A549 (cell line): ENCODE data around the gene TNNT2. TPM values are rescaled to one million over a fixed set of nuclear protein-coding genes. Genes with fewer than 3 reads are reported as not detected.

Source experiments
- ATAC-seq, 2 experiments: fragments of 200-7000 bp in 1 of 2; fragments of >200 bp in 1 of 2; cut with Nextera tagmentation in 1 of 2; cut with Tn5 transposase in 1 of 2; 3 replicates each; pipeline versions ENCODE4 v1.8.0 to v1.9.1; 2018 to 2020; ENCODE audit warnings: mild to moderate bottlenecking in 1 of 2, moderate library complexity in 1 of 2
- CTCF ChIA-PET: fragments of 300-600 bp; sonication (Branson Sonifier 250); formaldehyde crosslinking; extraction: SDS; loops from one replicate; lab custom pipeline; 2021; ENCODE audit warnings: antibody characterized with exemption, inconsistent platforms; lab: Yijun Ruan, JAX
- POLR2A ChIA-PET: fragments of 350-600 bp; formaldehyde crosslinking; extraction: SDS; loops from one replicate; lab custom pipeline; 2021; ENCODE audit warnings: antibody characterized with exemption, inconsistent platforms; lab: Yijun Ruan, JAX
- DNase-seq, 2 experiments: peaks; one replicate each; pipeline versions ENCODE4 v3.0.0 to v3.0.0-alpha.2; 2011 to 2016; ENCODE audit warnings: low read depth in 1 of 2, low spot score in 1 of 2
- FAIRE-seq: peaks from 2 replicates; lab custom pipeline; 2011; peaks lifted over from hg19 to GRCh38; lab: Jason Lieb, UNC
- H3K27ac ChIP-seq, 2 experiments: fragments of >200 bp; sonication (Bioruptor Twin); formaldehyde crosslinking; 3 replicates each; pipeline ENCODE4 v1.5.1; 2016 to 2017
- H3K4me1 ChIP-seq: fragments of >200 bp; sonication (Bioruptor Twin); formaldehyde crosslinking; 3 replicates; pipeline ENCODE4 v1.6.1; 2016
- H3K4me2 ChIP-seq: fragments of >200 bp; sonication (Bioruptor Twin); formaldehyde crosslinking; 3 replicates; pipeline ENCODE4 v1.6.1; 2016
- H3K4me3 ChIP-seq: fragments of >200 bp; sonication (Bioruptor Twin); formaldehyde crosslinking; 3 replicates; pipeline ENCODE4 v1.5.1; 2016
- H3K9me3 ChIP-seq: fragments of >200 bp; sonication (Bioruptor Twin); formaldehyde crosslinking; 3 replicates; pipeline ENCODE4 v1.6.1; 2016
- CBX8 ChIP-seq: fragments of 200-600 bp; sonication (generic); IDR thresholded peaks from 2 replicates; pipeline ENCODE4 v1.6.1; 2016
- CHD2 ChIP-seq: fragments of 150-350 bp; IDR thresholded peaks from 2 replicates; pipeline ENCODE4 v1.6.1; 2014; ENCODE audit warnings: low read length; ENCODE audit not compliant: partially characterized antibody
- EHF ChIP-seq: fragments of 250-450 bp; sonication (Bioruptor Pico); IDR thresholded peaks from 2 replicates; pipeline ENCODE4 v1.5.0; 2020; ENCODE audit warnings: mild to moderate bottlenecking
- EHMT2 ChIP-seq: fragments of 200-600 bp; sonication (generic); IDR thresholded peaks from 2 replicates; pipeline ENCODE4 v1.6.1; 2016; ENCODE audit warnings: antibody characterized with exemption, low read depth, mild to moderate bottlenecking, moderate library complexity
- EP300 ChIP-seq, 2 experiments: fragments of >200 bp; sonication (Bioruptor Twin); formaldehyde crosslinking; IDR thresholded peaks; 2 replicates in 1 of 2; 3 replicates in 1 of 2; pipeline ENCODE4 v1.6.1; 2016 to 2017
- FOSL2 ChIP-seq, 2 experiments: fragments of 450-650 bp in 1 of 2; fragments of >200 bp in 1 of 2; sonication (Bioruptor Twin) in 1 of 2; formaldehyde crosslinking; IDR thresholded peaks; 2 replicates each; pipeline versions ENCODE4 v1.5.0 to v1.6.1; 2016 to 2020; ENCODE audit warnings: mild to moderate bottlenecking in 1 of 2, moderate library complexity in 1 of 2
- FOXS1 ChIP-seq: fragments of 250-450 bp; sonication (Bioruptor Pico); IDR thresholded peaks from 2 replicates; pipeline ENCODE4 v1.5.0; 2020; ENCODE audit warnings: mild to moderate bottlenecking, moderate library complexity
- GATA3 ChIP-seq: IDR thresholded peaks from 2 replicates; pipeline ENCODE4 v1.6.1; 2012; ENCODE audit warnings: borderline replicate concordance
- HDAC2 ChIP-seq: fragments of 200-600 bp; sonication (generic); IDR thresholded peaks from 2 replicates; pipeline ENCODE4 v1.6.1; 2016
- HEYL ChIP-seq: fragments of 250-450 bp; sonication (Bioruptor Pico); IDR thresholded peaks from 2 replicates; pipeline ENCODE4 v1.8.0; 2021; ENCODE audit warnings: mild to moderate bottlenecking, moderate library complexity
- JUN ChIP-seq, 2 experiments: fragments of >200 bp; sonication (Bioruptor Twin); formaldehyde crosslinking; IDR thresholded peaks; 2 replicates in 1 of 2; 3 replicates in 1 of 2; pipeline ENCODE4 v1.6.1; 2016 to 2017
- KDM5A ChIP-seq: fragments of 200-600 bp; sonication (generic); IDR thresholded peaks from 2 replicates; pipeline ENCODE4 v1.6.1; 2016; ENCODE audit warnings: antibody characterized with exemption, mild to moderate bottlenecking
- MYC ChIP-seq: IDR thresholded peaks from 2 replicates; pipeline ENCODE4 v1.6.1; 2012; ENCODE audit warnings: mild to moderate bottlenecking, inconsistent platforms, low read length, improper control_type of control experiment, borderline replicate concordance
- NR3C1 ChIP-seq: fragments of >200 bp; sonication (Bioruptor Twin); formaldehyde crosslinking; IDR thresholded peaks from 3 replicates; pipeline ENCODE4 v1.6.1; 2017
- PHF8 ChIP-seq: fragments of 200-600 bp; sonication (generic); IDR thresholded peaks from 2 replicates; pipeline ENCODE4 v1.6.1; 2016; ENCODE audit warnings: low read depth, mild to moderate bottlenecking, antibody characterized with exemption, moderate library complexity, borderline replicate concordance
- POLR2AphosphoS2 ChIP-seq: conservative IDR thresholded peaks from 2 replicates; pipeline ENCODE4 v1.6.1; 2012; ENCODE audit warnings: low read length, improper control_type of control experiment, inconsistent platforms
- RAD21 ChIP-seq, 2 experiments: fragments of >200 bp in 1 of 2; sonication (Bioruptor Twin) in 1 of 2; formaldehyde crosslinking in 1 of 2; IDR thresholded peaks in 1 of 2; conservative IDR thresholded peaks in 1 of 2; 2 replicates in 1 of 2; 3 replicates in 1 of 2; pipeline ENCODE4 v1.6.1; 2012 to 2018; ENCODE audit warnings: inconsistent platforms in 1 of 2
- RARB ChIP-seq: fragments of 250-450 bp; sonication (Bioruptor Pico); IDR thresholded peaks from 2 replicates; pipeline ENCODE4 v1.8.0; 2021; ENCODE audit warnings: mild to moderate bottlenecking, moderate library complexity
- RNF2 ChIP-seq: fragments of 200-600 bp; sonication (generic); IDR thresholded peaks from 2 replicates; pipeline ENCODE4 v1.6.1; 2016; ENCODE audit warnings: low read depth, mild to moderate bottlenecking, antibody characterized with exemption, moderate library complexity, borderline replicate concordance
- SREBF2 ChIP-seq: fragments of 450-650 bp; IDR thresholded peaks from 2 replicates; pipeline ENCODE4 v1.6.1; 2014; ENCODE audit warnings: mild to moderate bottlenecking, moderate library complexity
- TFCP2L1 ChIP-seq: fragments of 250-450 bp; sonication (Bioruptor Pico); IDR thresholded peaks from 2 replicates; pipeline ENCODE4 v1.5.0; 2021; ENCODE audit warnings: mild to moderate bottlenecking
- TP53 ChIP-seq: fragments of 250-450 bp; sonication (Bioruptor Pico); IDR thresholded peaks from 2 replicates; pipeline ENCODE4 v1.5.0; 2021; ENCODE audit warnings: mild to moderate bottlenecking, moderate library complexity
- ZNF302 ChIP-seq: fragments of 250-450 bp; sonication (Bioruptor Pico); IDR thresholded peaks from 2 replicates; pipeline ENCODE4 v1.9.0; 2021; ENCODE audit warnings: inconsistent platforms, mild to moderate bottlenecking, moderate library complexity
- WGBS: methylation state at CpG from one replicate; pipeline ENCODE4 v1.1.6; 2017; ENCODE audit errors: missing lambda C conversion rate; 5-methylcytosine and 5-hydroxymethylcytosine counted together
- polyA plus RNA-seq, 4 experiments: library from polyadenylated mRNA; depleted of rRNA in 3 of 4; stranded (reverse); fragments of >200 nt; fragmentation: RNase III in 1 of 4; extraction: RNeasy Plus Mini Kit Qiagen cat#74134 plus additional on column Dnase treatment in 1 of 4; gene quantifications; 2 replicates in 3 of 4; 3 replicates in 1 of 4; pipeline ENCODE4 v1.2.3, GENCODE V29; 2011 to 2017
- TF ChIP-seq, protein P1 (sequence below): fragments of 450-650 bp; IDR thresholded peaks from 2 replicates; pipeline ENCODE4 v1.6.1; 2014; ENCODE audit warnings: antibody characterized with exemption
- TF ChIP-seq, protein P2 (sequence below): fragments of 250-450 bp; sonication (Bioruptor Pico); IDR thresholded peaks from 2 replicates; pipeline ENCODE4 v1.5.0; 2021; ENCODE audit warnings: mild to moderate bottlenecking, moderate library complexity, borderline replicate concordance

TNNT2 gene
- polyA plus RNA-seq, 2 of the 4 experiments (the other 2 are of a cell fraction), result 0.09 TPM; not detected in 1

DNA sequence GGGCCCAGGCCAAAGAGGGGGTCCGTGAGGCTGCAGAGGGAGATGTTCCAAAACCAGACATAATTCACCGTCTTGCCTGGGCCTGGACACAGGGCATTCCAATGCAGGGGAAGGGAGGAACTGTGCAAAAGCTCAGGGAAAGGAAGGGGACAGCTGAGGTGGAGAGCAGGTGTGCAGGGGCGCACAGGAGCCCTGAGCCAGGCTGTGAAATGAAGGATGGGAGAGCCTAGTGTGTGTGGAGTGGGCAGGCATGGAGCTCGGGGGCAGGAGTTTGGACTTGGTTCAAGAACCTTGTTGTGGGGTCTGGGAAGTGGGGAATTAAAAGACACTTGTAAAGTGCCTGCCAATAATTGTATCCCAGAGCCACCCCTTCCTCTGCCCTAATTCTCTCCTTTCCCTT, 41.8 kb upstream of the TNNT2 start:
- H3K4me1 ChIP-seq, result no peaks in the 10 kb centered on the region
- ChIA-PET POLR2A (no interaction called here), CTCF (interaction anchor here (1.1 to 3.8 kb wide), 4 partner anchors 10 to 43 kb away, joined by 3 to 26 read pairs (median 7); no protein-coding TSS in a partner anchor)
- 73% methylated on average over 4 of the region's 4 CpGs for WGBS
- TF ChIP-seq HEYL (CRISPR knock-in tag), result no peak
- H3K4me3 ChIP-seq, result no peak overlapping the region
- DNase-seq (no peak), ATAC-seq (no peak), FAIRE-seq (no peak)
- no peak overlapping the region for H3K27ac ChIP-seq
- no peaks in the 10 kb centered on the region for H3K9me3 ChIP-seq
- H3K4me2 ChIP-seq, result no peak overlapping the region

DNA sequence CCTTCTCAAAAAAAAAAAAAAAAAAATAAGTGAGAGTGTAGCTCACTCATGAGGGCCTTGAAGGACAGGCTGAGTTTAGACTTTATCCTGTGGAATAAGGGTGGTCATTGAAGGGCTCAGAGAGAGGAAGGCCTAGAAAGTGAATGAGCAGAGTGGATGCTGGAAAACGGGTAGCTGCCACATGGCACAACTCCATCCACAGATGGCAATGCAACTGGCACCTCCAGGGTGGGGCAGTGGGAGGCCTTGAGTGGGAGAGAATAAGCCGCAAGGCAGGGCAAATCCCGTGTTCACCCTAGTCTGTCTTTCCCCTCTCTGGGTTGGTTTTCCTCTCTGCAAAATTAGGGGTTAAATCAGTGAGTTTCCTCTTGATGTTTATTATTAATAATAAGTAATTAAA, 41.0 kb upstream of the TNNT2 start:
- TF ChIP-seq FOSL2 (IDR thresholded peaks at IDR 0.05), result no peak
- no peak for TF ChIP-seq FOSL2 (CRISPR knock-in tag; IDR thresholded peaks at IDR 0.05)
- no peak for TF ChIP-seq TFCP2L1 (CRISPR knock-in tag)
- TF ChIP-seq EP300 (IDR thresholded peaks at IDR 0.05), result no peak
- TF ChIP-seq RAD21 (conservative IDR thresholded peaks at IDR 0.05 in 1 of 2, IDR thresholded peaks at IDR 0.05 in 1 of 2), result no peak
- no peak for TF ChIP-seq RNF2
- no peak for TF ChIP-seq PHF8
- TF ChIP-seq TP53 (CRISPR knock-in tag), result no peak
- no peak for TF ChIP-seq JUN (IDR thresholded peaks at IDR 0.05)
- TF ChIP-seq ZNF302 (CRISPR knock-in tag), result no peak
- TF ChIP-seq FOXS1 (CRISPR knock-in tag), result no peak
- no peak for TF ChIP-seq NR3C1
- no peak for TF ChIP-seq HDAC2
- no peak for TF ChIP-seq EHF (CRISPR knock-in tag)
- no peak overlapping the region for H3K4me2 ChIP-seq
- H3K27ac ChIP-seq, result no peak overlapping the region
- H3K9me3 ChIP-seq, result no peaks in the 10 kb centered on the region
- WGBS, result 73% methylated on average over 3 of the region's 3 CpGs
- ChIA-PET POLR2A (interaction anchor here (0.7 kb wide), 1 partner anchor 50 kb away, joined by 4 read pairs; the partner anchor contains the start of gene PHLDA3), CTCF (interaction anchor here (0.6 to 1.7 kb wide), 5 partner anchors 10 to 69 kb away, joined by 3 to 7 read pairs (median 4); no protein-coding TSS in a partner anchor)
- FAIRE-seq, result no peak
- DNase-seq, result no peak
- H3K4me1 ChIP-seq, result no peaks in the 10 kb centered on the region
- no peak for ATAC-seq
- no peak overlapping the region for H3K4me3 ChIP-seq

DNA sequence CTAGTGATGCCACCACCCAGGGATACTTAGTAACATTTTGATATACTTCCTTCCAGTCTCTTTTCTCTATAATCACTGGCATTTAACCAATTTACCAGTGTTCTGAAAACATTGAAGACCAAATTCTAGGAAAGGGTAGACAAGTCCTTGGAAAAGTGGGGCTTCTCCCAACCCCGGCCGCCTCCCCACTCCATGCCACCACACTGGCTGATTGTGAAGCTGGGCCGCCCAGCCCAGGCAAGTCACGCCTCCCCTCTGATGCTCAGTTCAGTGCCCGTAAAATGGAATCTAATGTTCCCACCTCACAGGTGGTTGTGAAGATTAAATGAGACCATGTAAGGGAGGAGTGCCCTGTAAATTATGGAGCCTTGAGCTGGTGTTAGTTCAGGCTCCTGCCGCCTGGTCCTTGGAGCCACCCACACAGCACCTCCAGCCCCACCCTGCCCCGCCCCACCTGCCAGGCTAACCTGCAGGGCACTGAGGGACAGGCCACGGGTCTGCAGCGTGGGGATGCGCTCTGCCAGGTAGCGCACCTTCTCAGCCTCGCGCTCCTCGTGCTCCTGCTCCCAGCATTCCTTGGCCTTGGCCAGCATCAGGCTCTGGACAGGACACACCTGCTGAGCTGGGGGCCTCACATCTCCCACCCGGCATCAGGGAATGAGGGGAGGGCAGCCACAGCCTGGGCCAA, 36.7 kb upstream of the TNNT2 start:
- no peak overlapping the region for H3K4me3 ChIP-seq
- DNase-seq, result no peak
- no peak for TF ChIP-seq POLR2AphosphoS2
- TF ChIP-seq FOSL2 (IDR thresholded peaks at IDR 0.05), result no peak
- TF ChIP-seq FOSL2 (CRISPR knock-in tag; IDR thresholded peaks at IDR 0.05), result no peak
- TF ChIP-seq RARB (CRISPR knock-in tag), result no peak
- TF ChIP-seq MYC, result no peak
- ChIA-PET CTCF (interaction anchor here (1.6 to 15.0 kb wide), 3 partner anchors 8 to 160 kb away, joined by 4 to 334 read pairs (median 7); no protein-coding TSS in a partner anchor), POLR2A (no interaction called here)
- no peak overlapping the region for H3K27ac ChIP-seq
- no peak for FAIRE-seq
- H3K4me1 ChIP-seq, result no peaks in the 10 kb centered on the region
- ATAC-seq, result no peak
- no peaks in the 10 kb centered on the region for H3K9me3 ChIP-seq
- 87% methylated on average over 13 of the region's 15 CpGs for WGBS
- no peak overlapping the region for H3K4me2 ChIP-seq

DNA sequence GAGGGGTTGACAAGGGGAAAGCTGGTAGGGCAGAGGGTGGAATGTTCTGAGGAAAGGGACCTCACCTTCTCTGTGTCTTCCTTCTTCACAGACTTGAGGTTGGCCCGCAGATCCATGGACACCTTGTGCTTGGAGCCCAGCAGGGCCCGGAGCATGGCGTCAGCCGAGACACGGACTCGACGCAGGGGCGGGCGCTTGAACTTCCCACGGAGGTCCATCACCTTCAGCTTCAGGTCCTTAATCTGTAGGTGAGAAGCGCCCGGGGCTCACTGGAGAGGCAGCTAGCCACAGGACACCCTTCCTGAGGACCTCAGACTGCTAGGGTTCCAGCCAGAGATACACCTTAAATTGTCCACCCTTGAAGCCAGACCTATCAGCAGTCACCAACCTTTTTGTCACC, 33.8 kb upstream of the TNNT2 start:
- DNase-seq (no peak), FAIRE-seq (no peak), ATAC-seq (no peak)
- WGBS, result 90% methylated on average over 12 of the region's 12 CpGs
- H3K27ac ChIP-seq, result no peak overlapping the region
- ChIA-PET POLR2A (no interaction called here), CTCF (interaction anchor here (0.8 to 15.0 kb wide), 16 partner anchors 9 to 189 kb away, joined by 3 to 334 read pairs (median 10); partner anchors contain the start of gene TNNI1)
- no peak overlapping the region for H3K4me3 ChIP-seq
- H3K4me2 ChIP-seq, result no peak overlapping the region
- H3K4me1 ChIP-seq, result peaks cover 27% of the 10 kb centered on the region
- no peaks in the 10 kb centered on the region for H3K9me3 ChIP-seq
- TF ChIP-seq TP53 (CRISPR knock-in tag), result no peak
- no peak for TF ChIP-seq NR3C1
- TF ChIP-seq EHMT2, result no peak
- TF ChIP-seq SREBF2, result no peak
- no peak for TF ChIP-seq KDM5A
- TF ChIP-seq, protein P1, sequence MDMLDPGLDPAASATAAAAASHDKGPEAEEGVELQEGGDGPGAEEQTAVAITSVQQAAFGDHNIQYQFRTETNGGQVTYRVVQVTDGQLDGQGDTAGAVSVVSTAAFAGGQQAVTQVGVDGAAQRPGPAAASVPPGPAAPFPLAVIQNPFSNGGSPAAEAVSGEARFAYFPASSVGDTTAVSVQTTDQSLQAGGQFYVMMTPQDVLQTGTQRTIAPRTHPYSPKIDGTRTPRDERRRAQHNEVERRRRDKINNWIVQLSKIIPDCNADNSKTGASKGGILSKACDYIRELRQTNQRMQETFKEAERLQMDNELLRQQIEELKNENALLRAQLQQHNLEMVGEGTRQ, result no peak
- TF ChIP-seq, protein P2, sequence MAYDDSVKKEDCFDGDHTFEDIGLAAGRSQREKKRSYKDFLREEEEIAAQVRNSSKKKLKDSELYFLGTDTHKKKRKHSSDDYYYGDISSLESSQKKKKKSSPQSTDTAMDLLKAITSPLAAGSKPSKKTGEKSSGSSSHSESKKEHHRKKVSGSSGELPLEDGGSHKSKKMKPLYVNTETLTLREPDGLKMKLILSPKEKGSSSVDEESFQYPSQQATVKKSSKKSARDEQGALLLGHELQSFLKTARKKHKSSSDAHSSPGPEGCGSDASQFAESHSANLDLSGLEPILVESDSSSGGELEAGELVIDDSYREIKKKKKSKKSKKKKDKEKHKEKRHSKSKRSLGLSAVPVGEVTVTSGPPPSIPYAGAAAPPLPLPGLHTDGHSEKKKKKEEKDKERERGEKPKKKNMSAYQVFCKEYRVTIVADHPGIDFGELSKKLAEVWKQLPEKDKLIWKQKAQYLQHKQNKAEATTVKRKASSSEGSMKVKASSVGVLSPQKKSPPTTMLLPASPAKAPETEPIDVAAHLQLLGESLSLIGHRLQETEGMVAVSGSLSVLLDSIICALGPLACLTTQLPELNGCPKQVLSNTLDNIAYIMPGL (CRISPR knock-in tag), result no peak
- TF ChIP-seq GATA3, result no peak
- TF ChIP-seq CHD2, result no peak
- TF ChIP-seq CBX8, result no peak
